ENCODE measurements around the gene SIX6.

DNA sequence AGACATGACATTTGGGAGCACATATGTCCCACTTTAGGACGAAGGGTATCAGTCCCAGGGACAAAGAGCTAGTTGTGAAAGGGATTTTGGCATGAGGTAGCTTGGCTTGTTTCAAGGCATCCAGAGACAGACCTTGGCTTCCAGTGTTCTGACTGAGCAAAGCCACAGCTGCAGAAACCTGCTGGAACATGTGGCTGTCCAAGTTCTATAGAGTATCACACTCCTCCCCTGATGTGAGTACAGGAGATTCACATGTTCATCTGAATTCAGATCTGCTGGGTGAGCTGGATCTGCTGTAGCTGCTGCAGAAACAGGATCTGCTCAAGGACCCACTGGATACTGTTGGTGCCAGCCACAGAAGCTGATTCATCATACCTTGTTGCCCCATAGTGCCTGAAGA is 13.0 kb upstream of the SIX6 start:
- TF ChIP-seq, protein P1, sequence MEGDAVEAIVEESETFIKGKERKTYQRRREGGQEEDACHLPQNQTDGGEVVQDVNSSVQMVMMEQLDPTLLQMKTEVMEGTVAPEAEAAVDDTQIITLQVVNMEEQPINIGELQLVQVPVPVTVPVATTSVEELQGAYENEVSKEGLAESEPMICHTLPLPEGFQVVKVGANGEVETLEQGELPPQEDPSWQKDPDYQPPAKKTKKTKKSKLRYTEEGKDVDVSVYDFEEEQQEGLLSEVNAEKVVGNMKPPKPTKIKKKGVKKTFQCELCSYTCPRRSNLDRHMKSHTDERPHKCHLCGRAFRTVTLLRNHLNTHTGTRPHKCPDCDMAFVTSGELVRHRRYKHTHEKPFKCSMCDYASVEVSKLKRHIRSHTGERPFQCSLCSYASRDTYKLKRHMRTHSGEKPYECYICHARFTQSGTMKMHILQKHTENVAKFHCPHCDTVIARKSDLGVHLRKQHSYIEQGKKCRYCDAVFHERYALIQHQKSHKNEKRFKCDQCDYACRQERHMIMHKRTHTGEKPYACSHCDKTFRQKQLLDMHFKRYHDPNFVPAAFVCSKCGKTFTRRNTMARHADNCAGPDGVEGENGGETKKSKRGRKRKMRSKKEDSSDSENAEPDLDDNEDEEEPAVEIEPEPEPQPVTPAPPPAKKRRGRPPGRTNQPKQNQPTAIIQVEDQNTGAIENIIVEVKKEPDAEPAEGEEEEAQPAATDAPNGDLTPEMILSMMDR (IDR thresholded peaks at IDR 0.05; ENCODE audit: low read depth, low read length, poor library complexity, severe bottlenecking) = no peak
- no peak for TF ChIP-seq EZH2phosphoT487 (IDR thresholded peaks at IDR 0.05; ENCODE audit: borderline replicate concordance, low read length)
